NCI-H526 treated with DMSO at 0.1 percent for 48 hours (cell line): ENCODE results near the gene CEACAM5.
A peak's percentile ranks its signal among the peaks of the same experiment; 100 is the strongest.
"Not testable (repeated sequence)": the region's sequence is repeated elsewhere in the genome, so short reads cannot be mapped to it uniquely, and the experiment has no call there.

Experiments used
- DNase-seq: peaks from one replicate; lab custom pipeline; 2025; lab: John Stamatoyannopoulos, UW

CEACAM5 gene

DNA sequence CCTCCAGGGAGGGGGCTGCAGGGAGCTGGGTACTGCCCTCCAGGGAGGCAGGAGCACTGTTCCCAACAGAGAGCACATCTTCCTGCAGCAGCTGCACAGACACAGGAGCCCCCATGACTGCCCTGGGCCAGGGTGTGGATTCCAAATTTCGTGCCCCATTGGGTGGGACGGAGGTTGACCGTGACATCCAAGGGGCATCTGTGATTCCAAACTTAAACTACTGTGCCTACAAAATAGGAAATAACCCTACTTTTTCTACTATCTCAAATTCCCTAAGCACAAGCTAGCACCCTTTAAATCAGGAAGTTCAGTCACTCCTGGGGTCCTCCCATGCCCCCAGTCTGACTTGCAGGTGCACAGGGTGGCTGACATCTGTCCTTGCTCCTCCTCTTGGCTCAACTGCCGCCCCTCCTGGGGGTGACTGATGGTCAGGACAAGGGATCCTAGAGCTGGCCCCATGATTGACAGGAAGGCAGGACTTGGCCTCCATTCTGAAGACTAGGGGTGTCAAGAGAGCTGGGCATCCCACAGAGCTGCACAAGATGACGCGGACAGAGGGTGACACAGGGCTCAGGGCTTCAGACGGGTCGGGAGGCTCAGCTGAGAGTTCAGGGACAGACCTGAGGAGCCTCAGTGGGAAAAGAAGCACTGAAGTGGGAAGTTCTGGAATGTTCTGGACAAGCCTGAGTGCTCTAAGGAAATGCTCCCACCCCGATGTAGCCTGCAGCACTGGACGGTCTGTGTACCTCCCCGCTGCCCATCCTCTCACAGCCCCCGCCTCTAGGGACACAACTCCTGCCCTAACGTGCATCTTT is 7.8 kb upstream of the CEACAM5 start:
- DNase-seq: no peak

DNA sequence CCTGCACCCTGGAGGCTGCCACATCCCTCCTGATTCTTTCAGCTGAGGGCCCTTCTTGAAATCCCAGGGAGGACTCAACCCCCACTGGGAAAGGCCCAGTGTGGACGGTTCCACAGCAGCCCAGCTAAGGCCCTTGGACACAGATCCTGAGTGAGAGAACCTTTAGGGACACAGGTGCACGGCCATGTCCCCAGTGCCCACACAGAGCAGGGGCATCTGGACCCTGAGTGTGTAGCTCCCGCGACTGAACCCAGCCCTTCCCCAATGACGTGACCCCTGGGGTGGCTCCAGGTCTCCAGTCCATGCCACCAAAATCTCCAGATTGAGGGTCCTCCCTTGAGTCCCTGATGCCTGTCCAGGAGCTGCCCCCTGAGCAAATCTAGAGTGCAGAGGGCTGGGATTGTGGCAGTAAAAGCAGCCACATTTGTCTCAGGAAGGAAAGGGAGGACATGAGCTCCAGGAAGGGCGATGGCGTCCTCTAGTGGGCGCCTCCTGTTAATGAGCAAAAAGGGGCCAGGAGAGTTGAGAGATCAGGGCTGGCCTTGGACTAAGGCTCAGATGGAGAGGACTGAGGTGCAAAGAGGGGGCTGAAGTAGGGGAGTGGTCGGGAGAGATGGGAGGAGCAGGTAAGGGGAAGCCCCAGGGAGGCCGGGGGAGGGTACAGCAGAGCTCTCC is 6.9 kb upstream of the CEACAM5 start:
- no peak for DNase-seq

DNA sequence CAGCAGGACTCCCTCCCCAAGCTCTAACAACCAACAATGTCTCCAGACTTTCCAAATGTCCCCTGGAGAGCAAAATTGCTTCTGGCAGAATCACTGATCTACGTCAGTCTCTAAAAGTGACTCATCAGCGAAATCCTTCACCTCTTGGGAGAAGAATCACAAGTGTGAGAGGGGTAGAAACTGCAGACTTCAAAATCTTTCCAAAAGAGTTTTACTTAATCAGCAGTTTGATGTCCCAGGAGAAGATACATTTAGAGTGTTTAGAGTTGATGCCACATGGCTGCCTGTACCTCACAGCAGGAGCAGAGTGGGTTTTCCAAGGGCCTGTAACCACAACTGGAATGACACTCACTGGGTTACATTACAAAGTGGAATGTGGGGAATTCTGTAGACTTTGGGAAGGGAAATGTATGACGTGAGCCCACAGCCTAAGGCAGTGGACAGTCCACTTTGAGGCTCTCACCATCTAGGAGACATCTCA is 6.2 kb upstream of the CEACAM5 start:
- no peak for DNase-seq

DNA sequence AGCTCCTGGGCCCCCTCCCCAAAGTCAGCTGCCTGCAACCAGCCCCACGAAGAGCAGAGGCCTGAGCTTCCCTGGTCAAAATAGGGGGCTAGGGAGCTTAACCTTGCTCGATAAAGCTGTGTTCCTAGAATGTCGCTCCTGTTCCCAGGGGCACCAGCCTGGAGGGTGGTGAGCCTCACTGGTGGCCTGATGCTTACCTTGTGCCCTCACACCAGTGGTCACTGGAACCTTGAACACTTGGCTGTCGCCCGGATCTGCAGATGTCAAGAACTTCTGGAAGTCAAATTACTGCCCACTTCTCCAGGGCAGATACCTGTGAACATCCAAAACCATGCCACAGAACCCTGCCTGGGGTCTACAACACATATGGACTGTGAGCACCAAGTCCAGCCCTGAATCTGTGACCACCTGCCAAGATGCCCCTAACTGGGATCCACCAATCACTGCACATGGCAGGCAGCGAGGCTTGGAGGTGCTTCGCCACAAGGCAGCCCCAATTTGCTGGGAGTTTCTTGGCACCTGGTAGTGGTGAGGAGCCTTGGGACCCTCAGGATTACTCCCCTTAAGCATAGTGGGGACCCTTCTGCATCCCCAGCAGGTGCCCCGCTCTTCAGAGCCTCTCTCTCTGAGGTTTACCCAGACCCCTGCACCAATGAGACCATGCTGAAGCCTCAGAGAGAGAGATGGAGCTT is 4.7 kb upstream of the CEACAM5 start:
- DNase-seq: no peak

DNA sequence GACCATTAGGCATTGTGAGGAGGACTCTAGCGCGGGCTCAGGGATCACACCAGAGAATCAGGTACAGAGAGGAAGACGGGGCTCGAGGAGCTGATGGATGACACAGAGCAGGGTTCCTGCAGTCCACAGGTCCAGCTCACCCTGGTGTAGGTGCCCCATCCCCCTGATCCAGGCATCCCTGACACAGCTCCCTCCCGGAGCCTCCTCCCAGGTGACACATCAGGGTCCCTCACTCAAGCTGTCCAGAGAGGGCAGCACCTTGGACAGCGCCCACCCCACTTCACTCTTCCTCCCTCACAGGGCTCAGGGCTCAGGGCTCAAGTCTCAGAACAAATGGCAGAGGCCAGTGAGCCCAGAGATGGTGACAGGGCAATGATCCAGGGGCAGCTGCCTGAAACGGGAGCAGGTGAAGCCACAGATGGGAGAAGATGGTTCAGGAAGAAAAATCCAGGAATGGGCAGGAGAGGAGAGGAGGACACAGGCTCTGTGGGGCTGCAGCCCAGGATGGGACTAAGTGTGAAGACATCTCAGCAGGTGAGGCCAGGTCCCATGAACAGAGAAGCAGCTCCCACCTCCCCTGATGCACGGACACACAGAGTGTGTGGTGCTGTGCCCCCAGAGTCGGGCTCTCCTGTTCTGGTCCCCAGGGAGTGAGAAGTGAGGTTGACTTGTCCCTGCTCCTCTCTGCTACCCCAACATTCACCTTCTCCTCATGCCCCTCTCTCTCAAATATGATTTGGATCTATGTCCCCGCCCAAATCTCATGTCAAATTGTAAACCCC is 2.8 kb upstream of the CEACAM5 start:
- no peak for DNase-seq

DNA sequence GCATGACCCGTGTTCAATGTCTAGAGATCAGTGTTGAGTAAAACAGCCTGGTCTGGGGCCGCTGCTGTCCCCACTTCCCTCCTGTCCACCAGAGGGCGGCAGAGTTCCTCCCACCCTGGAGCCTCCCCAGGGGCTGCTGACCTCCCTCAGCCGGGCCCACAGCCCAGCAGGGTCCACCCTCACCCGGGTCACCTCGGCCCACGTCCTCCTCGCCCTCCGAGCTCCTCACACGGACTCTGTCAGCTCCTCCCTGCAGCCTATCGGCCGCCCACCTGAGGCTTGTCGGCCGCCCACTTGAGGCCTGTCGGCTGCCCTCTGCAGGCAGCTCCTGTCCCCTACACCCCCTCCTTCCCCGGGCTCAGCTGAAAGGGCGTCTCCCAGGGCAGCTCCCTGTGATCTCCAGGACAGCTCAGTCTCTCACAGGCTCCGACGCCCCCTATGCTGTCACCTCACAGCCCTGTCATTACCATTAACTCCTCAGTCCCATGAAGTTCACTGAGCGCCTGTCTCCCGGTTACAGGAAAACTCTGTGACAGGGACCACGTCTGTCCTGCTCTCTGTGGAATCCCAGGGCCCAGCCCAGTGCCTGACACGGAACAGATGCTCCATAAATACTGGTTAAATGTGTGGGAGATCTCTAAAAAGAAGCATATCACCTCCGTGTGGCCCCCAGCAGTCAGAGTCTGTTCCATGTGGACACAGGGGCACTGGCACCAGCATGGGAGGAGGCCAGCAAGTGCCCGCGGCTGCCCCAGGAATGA is 1.5 kb upstream of the CEACAM5 start:
- peak; percentile 44 for DNase-seq

DNA sequence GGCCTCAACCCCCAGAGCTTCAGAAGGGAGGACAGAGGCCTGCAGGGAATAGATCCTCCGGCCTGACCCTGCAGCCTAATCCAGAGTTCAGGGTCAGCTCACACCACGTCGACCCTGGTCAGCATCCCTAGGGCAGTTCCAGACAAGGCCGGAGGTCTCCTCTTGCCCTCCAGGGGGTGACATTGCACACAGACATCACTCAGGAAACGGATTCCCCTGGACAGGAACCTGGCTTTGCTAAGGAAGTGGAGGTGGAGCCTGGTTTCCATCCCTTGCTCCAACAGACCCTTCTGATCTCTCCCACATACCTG is 969 bp upstream of the CEACAM5 start:
- no peak for DNase-seq

DNA sequence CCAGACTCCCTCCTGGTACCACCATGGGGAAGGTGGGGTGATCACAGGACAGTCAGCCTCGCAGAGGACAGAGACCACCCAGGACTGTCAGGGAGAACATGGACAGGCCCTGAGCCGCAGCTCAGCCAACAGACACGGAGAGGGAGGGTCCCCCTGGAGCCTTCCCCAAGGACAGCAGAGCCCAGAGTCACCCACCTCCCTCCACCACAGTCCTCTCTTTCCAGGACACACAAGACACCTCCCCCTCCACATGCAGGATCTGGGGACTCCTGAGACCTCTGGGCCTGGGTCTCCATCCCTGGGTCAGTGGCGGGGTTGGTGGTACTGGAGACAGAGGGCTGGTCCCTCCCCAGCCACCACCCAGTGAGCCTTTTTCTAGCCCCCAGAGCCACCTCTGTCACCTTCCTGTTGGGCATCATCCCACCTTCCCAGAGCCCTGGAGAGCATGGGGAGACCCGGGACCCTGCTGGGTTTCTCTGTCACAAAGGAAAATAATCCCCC is 505 bp upstream of the CEACAM5 start:
- no peak for DNase-seq

DNA sequence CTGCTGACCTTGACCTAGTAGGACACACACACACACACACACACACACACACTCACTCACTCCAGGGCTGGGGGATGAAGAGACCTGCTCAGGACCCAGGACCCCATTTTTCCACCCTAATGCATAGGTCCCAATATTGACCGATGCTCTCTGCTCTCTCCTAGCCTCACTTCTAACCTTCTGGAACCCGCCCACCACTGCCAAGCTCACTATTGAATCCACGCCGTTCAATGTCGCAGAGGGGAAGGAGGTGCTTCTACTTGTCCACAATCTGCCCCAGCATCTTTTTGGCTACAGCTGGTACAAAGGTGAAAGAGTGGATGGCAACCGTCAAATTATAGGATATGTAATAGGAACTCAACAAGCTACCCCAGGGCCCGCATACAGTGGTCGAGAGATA is 1.1 kb downstream of the CEACAM5 start:
- not testable (repeated sequence) for DNase-seq

DNA sequence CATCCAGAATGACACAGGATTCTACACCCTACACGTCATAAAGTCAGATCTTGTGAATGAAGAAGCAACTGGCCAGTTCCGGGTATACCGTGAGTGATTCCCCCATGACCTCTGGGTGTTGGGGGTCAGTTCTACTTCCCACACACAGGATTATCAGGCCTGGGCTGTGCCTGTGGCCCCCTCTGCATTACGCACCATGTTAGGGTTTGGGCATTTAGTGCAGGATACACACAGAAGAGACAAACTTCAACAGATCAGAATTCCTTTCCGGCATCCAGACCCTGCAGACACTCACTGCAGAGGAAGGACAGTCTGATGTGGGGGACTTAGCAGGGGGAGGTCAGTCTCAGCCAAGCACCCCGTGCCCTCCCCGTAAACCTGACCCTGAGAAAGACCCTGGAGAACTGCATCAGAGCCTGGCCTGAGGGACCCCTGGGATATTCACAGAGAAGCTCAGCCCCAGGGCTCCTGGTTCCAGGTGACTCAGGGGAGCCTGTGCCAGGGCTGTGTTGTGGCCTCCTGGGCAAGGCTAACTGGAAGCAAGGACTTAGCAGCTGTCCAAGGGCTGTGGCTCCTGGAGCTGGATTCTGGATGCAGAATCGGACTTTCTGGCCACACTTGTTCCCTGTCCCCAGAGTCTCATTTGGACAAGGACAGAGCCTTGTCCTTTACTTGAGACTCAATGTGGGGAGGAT is 1.7 kb downstream of the CEACAM5 start:
- DNase-seq: no peak

DNA sequence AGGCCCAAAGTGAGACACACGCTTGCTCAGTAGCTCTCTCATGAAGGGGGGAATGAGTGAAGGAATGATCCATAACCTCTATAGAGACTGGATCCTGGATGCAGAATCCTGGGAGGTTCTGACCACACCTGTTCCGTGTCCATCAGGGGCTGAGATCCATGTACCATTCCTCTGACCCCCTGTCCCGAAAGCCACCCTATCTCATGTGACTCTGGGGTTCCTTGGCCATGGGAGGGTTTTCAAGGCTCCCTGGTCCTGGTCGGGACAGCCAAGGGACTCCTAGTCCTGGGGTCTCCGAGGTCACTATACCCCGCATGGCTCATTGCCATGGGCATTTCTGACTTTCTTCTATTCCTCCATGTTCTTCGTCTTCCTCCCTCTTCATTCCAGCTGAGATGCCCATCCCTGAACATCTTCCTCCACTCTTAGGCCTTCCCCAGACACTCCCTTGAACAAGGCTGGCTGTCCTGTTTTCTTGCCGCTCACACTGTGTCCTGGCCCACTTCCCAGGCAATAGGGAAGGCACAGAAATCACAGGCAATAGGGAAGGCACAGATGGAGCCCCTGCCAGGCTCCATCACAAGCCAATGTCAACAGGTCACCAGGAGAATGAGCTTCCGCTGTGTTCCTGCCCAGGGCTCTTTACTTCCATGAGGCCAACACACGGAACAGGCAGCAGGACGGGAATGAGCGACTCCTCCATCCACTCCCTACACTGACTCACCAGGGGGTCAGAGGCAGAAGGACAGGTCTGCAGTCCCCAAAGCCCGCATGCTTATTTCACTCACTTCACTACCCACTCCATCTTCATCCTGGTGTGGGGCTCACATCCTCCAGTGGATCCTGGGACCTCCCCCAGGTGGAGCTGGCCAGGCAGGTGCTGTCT is 3.2 kb downstream of the CEACAM5 start:
- no peak for DNase-seq

DNA sequence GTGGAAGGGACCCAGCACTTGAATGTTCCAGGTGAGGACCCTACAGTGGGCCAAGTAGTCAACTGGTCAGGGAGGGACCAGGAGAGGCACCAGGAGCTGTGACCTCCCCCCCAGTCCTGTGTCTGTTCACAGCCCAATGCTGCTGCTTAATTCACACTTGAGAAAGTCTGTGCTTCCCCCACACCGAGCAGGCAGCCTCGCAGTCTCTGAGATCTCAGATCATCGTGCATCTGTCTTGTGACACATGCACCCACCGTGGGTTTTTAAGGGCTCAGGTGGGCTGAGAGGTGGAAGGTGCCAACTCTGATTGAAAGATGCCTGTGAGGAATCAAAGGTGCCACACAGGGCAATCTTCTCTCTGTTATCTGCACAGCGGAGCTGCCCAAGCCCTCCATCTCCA is 6.2 kb downstream of the CEACAM5 start:
- DNase-seq: no peak

DNA sequence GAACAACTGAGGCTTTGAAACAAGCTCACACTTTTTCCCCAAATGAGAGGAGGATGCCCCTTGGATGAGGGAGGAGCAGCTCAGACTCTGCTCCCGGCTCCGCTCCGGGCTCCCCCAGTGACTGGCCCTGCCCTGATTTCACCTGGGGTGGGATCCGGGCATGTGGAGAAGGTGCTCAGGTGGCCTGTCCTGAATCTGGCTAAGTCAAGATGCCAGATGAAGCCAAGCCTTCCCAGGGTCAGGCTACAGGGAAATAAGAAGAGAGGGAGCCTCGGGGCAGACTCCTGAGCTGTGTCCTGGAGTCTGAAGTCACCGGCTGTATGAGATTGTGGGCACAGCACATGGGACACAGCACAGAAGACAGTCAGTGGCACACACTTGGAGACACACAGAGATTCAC is 10.3 kb downstream of the CEACAM5 start:
- DNase-seq: no peak

DNA sequence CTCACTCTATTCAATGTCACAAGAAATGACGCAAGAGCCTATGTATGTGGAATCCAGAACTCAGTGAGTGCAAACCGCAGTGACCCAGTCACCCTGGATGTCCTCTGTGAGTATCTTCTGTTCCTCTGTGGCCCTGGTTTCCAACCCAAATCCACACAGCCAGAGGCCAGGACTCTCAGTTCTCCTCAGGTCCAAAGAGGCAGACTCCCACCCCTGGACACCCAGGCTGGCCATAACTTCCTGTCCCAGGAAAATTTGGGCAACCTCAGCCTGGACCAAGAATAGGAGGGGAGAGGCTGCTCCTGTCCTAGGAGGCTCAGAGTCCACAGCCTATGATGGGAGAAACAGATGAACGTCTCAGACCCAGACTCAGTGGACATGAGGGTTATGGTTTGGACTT is 11.7 kb downstream of the CEACAM5 start:
- no peak for DNase-seq

DNA sequence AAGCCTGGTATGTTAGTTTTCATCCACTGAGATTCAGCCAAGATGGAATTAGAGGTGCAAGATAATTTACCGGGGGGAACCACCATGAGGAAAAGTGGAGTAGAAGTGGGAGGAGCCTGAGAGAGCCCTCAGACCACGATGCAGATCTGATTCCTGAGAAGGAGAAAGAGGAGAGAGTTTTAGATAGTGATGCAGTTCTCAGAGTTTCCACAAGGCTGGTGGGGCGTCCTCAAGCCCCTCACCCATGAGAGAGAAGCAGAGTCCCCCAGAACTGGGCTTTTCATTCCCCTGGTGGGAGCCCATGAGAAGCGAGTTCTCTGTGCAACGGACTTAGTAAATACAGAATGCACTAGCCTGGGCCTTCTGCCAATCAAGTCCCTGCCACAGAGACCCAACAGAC is 18.1 kb downstream of the CEACAM5 start:
- no peak for DNase-seq

DNA sequence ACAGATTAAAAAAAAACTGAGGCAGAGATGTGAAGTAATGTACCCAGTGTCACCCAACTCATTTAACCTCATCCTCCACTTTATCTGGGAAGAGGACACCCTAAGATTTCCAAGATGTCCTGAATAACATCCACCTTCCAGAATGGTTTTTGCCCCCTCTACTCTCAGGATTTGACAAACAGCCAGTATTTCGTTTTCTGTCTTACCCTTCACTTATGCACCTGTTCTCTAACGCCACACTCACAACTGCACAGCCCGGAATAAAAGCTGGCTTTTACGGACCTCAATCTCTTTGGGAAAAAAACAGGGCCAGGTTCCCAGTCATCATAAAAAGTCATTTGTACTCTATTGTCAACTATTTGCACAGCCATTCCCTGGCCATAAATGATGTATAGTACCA is 25.7 kb downstream of the CEACAM5 start:
- DNase-seq: no peak

DNA sequence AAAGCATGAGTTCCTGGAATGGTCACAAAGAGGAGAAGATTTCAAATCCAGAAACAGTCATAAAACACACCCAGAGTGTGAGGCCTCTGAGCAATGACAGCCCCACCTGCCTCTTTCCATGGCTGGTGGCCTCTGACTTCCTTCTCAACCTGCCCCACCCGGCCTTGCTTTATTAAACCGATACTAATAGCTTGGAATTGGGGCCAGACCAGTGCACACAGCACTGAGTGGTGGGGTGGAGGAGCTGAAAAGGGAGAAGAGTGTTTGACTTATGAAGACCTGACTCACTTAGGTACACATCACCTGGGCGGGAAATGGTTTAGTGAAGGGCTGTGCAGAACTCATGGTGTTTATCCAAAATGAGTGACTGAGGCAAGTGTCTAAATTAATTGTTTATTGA is 26.2 kb downstream of the CEACAM5 start:
- DNase-seq: no peak

DNA sequence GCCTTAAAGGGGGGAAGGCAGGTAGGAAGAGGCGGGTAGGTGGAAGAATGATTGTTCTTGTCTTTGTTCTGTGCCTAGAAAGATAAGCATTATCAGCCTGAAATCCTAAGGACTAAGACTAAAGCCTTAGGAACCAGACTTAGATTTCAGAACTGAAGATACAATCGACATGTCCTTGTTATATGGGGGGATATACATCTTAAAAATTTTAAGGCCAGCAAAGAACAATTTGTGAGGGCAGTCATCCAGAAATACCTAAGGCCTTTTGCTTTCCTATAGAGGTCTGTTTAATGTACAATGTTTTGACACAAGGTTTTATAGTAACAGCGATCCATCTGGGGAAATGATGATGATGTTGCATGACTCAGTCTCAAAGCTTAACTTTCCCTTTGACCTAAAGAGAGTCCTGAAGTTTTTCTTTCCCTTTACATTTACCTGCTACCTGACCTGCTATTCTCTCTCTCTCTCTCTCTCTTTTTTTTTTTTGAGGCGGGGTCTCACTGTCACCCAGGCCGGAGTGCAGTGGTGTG is 26.7 kb downstream of the CEACAM5 start:
- DNase-seq: no peak

DNA sequence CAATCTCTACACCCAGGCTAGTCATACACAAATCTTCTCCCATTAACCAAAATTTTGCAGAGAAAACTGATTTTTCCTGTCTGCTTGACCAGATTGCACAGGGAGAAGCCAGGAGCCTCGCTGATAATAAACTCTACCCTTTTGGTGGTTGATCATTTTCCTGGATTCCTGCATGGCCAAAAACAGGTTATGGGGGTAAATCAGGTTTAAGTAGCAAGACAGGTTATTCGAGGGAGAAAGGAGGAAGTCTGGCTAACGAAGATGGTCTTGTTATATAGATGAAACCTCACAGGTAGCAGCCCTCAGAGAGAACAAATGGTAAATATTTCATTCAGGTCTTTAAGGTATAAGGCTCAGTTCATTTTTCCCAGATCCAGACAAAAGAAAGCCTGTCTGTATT is 30.9 kb downstream of the CEACAM5 start:
- DNase-seq: no peak
